Psoas muscle (tissue), 8 donors: Measurements from ENCODE around the gene TMEM53. TPM values are rescaled to one million over a fixed set of nuclear protein-coding genes. Genes with fewer than 3 reads are reported as not detected.

ENCODE experiments used
- ATAC-seq, 4 donors: fragments of 200-7000 bp; cut with Tn5 transposase; one replicate each; pipeline ENCODE4 v1.9.1; 2020; ENCODE audit warnings: moderate library complexity in 3 of 4, mild to moderate bottlenecking in 2 of 4
- DNase-seq, 2 donors: peaks; one replicate each; pipeline ENCODE4 v3.0.0-alpha.2; 2020
- H3K27ac ChIP-seq: fragments of 200-600 bp; one replicate; pipeline ENCODE4 v1.8.0; 2022
- H3K27me3 ChIP-seq, 3 donors: fragments of 200-600 bp in 1 of 3; one replicate each; pipeline versions ENCODE4 v1.6.1 to v1.8.0; 2013 to 2022; ENCODE audit warnings: low read length in 2 of 3, mild to moderate bottlenecking in 2 of 3, moderate library complexity in 1 of 3; ENCODE audit not compliant: insufficient read depth in 3 of 3
- H3K36me3 ChIP-seq, 2 donors: fragments of 200-600 bp in 1 of 2; one replicate each; pipeline versions ENCODE4 v1.6.1 to v1.8.0; 2013 to 2022; ENCODE audit warnings: low read depth in 1 of 2, mild to moderate bottlenecking in 1 of 2, moderate library complexity in 1 of 2; ENCODE audit not compliant: insufficient read depth in 1 of 2
- H3K4me1 ChIP-seq: fragments of 200-600 bp; one replicate; pipeline ENCODE4 v1.8.0; 2022
- H3K4me3 ChIP-seq: fragments of 200-600 bp; one replicate; pipeline ENCODE4 v1.8.0; 2022; ENCODE audit warnings: mild to moderate bottlenecking
- H3K9me3 ChIP-seq: fragments of 200-600 bp; one replicate; pipeline ENCODE4 v1.8.0; 2022
- CTCF ChIP-seq: fragments of 200-600 bp; IDR thresholded peaks from one replicate; pipeline ENCODE4 v1.8.0; 2022; ENCODE audit warnings: antibody characterized with exemption
- WGBS, 3 donors: extraction: QIAGEN DNeasy Blood & Tissue Kit; methylation state at CpG; one replicate each; pipeline versions ENCODE4 v1.1.6 to v1.1.7; 2013; 5-methylcytosine and 5-hydroxymethylcytosine counted together
- intact Hi-C, 2 donors: fragments of 100-400 bp; cut with DNase I; formaldehyde crosslinking; loops; one replicate each; pipeline versions ENCODE4 v1.11.0 to v1.14.2; 2022
- polyA plus RNA-seq, 3 donors: library from polyadenylated mRNA; stranded (reverse); fragments of 200-250 nt; gene quantifications; one replicate each; pipeline ENCODE4 v1.2.3, GENCODE V29; 2013
- total RNA-seq, 4 donors: library from RNA; stranded (reverse); fragmentation: NEBNext Ultra II Directional in 2 of 4; extraction: Animal tissue kit (Norgen Biotek cat#: 25700) in 2 of 4; gene quantifications; one replicate each; pipeline versions ENCODE4 v1.2.1 to v1.2.4, GENCODE V29; 2021 to 2023
- donor health status: healthy with polysubstance abuse.
- donor health status: DM: no; HTN: no; CAD: no; lungs with moderate emphysema.
- donor health status: Bipolar disorder and iron deficiency.
- donor health status: healthy.
- donor health status: DM: yes; HTN: yes; CAD: no.
- donor health status: DM: no; HTN: no; CAD: no.
- donor health status: DM: no; HTN: no; CAD: no.
- donor health status: DM: yes; HTN: yes; CAD: no.

TMEM53 gene
- total and polyA plus RNA-seq, 7 donors = 2.4 to 7.7 (median 6.2) TPM

GRCh38 chr1:44679468-44679867 lies 5.2 kb upstream of the TMEM53 start:
- Histone ChIP-seq H3K9me3 (no peaks in the 10 kb centered on the region), H3K36me3 (no peaks in the 10 kb centered on the region)
- intact Hi-C loops = no loop called here

GRCh38 chr1:44678626-44679025 lies 4.3 kb upstream of the TMEM53 start:
- DNase-seq = no peak

More at GRCh38 chr1:44679468-44679867, 5.2 kb upstream of the TMEM53 start:
- no peak for ATAC-seq
- Histone ChIP-seq H3K27me3 (no peaks in the 10 kb centered on the region), H3K27ac (no peak overlapping the region), H3K4me1 (peaks cover 18% of the 10 kb centered on the region), H3K4me3 (no peak overlapping the region)
- TF ChIP-seq CTCF = no peak
- no peak for DNase-seq
- 65 to 89% (median 79%) methylated on average over 5 of the region's 5 CpGs for WGBS, 3 donors

GRCh38 chr1:44678120-44678519 lies 3.8 kb upstream of the TMEM53 start:
- ATAC-seq (no peak), DNase-seq (no peak)
- Histone ChIP-seq H3K9me3 (no peaks in the 10 kb centered on the region), H3K4me3 (no peak overlapping the region), H3K4me1 (peaks cover 20% of the 10 kb centered on the region), H3K27ac (no peak overlapping the region), H3K36me3 (no peaks in the 10 kb centered on the region), H3K27me3 (no peaks in the 10 kb centered on the region)
- TF ChIP-seq CTCF = no peak
- 82 to 94% (median 89%) methylated on average over 2 of the region's 2 CpGs for WGBS, 3 donors
- intact Hi-C loops = no loop called here

More at GRCh38 chr1:44678626-44679025, 4.3 kb upstream of the TMEM53 start:
- Histone ChIP-seq H3K4me1 (peaks cover 18% of the 10 kb centered on the region), H3K4me3 (no peak overlapping the region), H3K36me3 (no peaks in the 10 kb centered on the region), H3K27me3 (no peaks in the 10 kb centered on the region), H3K9me3 (no peaks in the 10 kb centered on the region), H3K27ac (no peak overlapping the region)
- intact Hi-C loops = no loop called here
- TF ChIP-seq CTCF = no peak
- no peak for ATAC-seq
- WGBS, 3 donors = 44 to 77% (median 58%) methylated on average over 4 of the region's 4 CpGs

DNA sequence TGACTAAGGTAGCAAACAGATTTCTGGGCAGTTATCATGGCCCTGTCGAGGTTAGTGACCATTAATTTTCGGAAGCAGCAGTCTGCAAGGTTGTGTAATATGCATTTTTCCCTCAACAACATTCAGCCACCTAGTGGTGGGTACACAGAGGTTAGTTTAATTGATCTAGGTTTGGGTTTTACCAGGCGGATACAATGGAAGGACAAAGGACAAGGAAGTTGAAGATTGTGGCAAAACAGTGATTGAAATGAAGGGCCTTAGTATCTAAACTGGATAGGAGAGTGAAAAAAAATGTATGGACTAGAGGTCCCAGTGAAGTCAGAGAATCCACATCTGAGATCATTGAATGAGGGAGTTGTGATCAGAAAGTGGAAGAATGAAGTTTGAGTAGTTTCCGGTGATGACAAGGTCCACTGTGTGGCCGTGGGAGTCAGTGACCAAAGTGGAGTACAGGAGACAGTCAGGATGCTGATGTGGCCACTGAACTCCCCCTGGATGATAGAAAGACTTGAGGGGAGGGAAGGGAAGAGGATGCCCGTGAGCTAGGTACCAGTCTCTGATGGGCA lies 3.0 kb upstream of the TMEM53 start:
- ATAC-seq (no peak), DNase-seq (no peak)
- no peak overlapping the region for H3K27ac ChIP-seq
- intact Hi-C loops = no loop called here
- TF ChIP-seq CTCF = peak; percentile 25
- H3K27me3 ChIP-seq = no peaks in the 10 kb centered on the region
- no peaks in the 10 kb centered on the region for H3K9me3 ChIP-seq
- H3K36me3 ChIP-seq = no peaks in the 10 kb centered on the region
- no peak overlapping the region for H3K4me3 ChIP-seq
- 65 to 67% (median 65%) methylated on average over 6 of the region's 6 CpGs for WGBS, 3 donors
- H3K4me1 ChIP-seq = peaks cover 27% of the 10 kb centered on the region
